ENCODE measurements around the gene ITGB7. TPM values are rescaled to one million over a fixed set of nuclear protein-coding genes. Genes with fewer than 3 reads are reported as not detected.
A peak's percentile ranks its signal among the peaks of the same experiment; 100 is the strongest.
"Not testable (repeated sequence)": the region's sequence is repeated elsewhere in the genome, so short reads cannot be mapped to it uniquely, and the experiment has no call there.

The ITGB7 gene
- total RNA-seq, 2 experiments from 2014 or later = 32.3 to 32.5 TPM

DNA sequence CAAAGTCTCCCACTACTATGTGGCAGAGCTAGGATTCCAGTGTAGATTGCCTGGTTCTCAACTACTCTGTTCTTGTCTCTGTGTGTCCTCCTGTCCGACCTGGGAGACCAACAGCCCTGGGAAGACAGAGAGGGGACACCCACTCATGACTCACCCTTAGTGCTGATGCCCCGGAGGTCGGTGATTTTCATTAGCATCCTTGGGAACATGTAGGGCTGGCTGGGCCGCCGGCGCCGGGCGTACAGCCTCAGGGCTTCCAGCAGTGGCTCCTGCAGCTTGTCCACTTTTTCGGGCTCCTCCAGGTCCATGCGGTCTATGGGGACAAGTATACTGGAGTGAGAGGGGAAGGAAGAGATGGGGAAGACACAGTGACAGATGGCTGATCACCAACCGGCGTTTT is 5.9 kb upstream of the ITGB7 start:
- Mint-ChIP-seq H3K4me1 (ENCODE audit: low read depth) (peaks cover 42% of the 10 kb centered on the region), H3K27me3 (ENCODE audit: low read depth) (no peaks in the 10 kb centered on the region), H3K36me3 (ENCODE audit: low read depth) (no peaks in the 10 kb centered on the region), H3K9me3 (no peaks in the 10 kb centered on the region), H3K4me3 (no peak overlapping the region), H3K27ac (no peak overlapping the region)
- CTCF ChIA-PET = interaction anchor here (0.7 to 11.3 kb wide), 19 partner anchors 9 to 199 kb away, joined by 3 to 178 read pairs (median 12); partner anchors contain the start of genes AAAS, CSAD, ESPL1 and MYG1
- no peak for DNase-seq
- intact Hi-C loops (cut with micrococcal nuclease) = loop anchor here (1.0 to 2.0 kb wide), 6 partner anchors 38 to 132 kb away; partner anchors contain the start of gene ESPL1

DNA sequence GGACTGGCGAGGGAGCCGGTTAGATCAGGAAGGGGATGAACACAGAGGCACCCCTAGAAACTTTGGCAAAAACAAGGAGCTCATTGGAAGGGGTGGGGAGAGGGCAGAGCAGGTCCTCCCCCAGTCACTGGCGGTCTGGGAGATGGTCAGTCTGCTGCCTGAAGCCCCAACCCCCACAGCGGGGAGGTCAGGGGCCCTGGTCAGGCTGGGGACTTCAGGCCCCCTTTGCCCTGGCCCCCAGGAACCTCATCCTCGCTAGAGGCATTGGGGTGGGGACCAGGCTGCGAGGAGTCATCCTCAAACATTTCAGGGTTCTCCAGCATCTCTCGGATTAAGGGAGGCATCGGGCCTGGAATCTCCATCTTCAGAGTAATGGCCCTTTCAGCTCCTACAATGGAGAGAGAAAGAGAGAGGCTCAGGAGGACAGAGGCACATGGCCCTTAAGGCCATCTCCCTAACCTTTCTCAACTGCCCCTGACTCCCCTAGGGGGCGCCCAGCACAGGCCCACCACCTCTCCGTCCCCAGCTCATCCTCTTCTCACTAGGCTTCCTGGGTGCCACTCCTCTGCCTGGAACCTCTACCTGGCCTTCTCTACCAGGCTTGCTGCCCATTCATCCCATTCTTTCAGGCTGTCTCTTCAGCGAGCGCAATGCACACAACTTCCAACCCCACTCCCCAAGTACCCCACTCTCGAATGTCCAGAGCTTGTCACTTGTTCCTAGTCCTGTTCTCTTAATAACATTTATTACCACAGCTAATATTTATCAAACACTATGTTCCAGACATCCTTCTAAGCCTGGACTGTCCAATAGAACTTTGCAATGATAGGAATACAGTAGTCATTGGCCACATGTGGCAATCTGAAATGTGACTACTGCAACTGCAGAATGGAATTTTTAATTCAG is 4.7 kb upstream of the ITGB7 start:
- Mint-ChIP-seq H3K9me3 (no peaks in the 10 kb centered on the region), H3K4me3 (no peak overlapping the region), H3K36me3 (ENCODE audit: low read depth) (no peaks in the 10 kb centered on the region), H3K27me3 (ENCODE audit: low read depth) (no peaks in the 10 kb centered on the region), H3K27ac (no peak overlapping the region), H3K4me1 (ENCODE audit: low read depth) (peaks cover 40% of the 10 kb centered on the region)
- no peak for DNase-seq
- intact Hi-C loops (cut with micrococcal nuclease) = loop anchor here (2.0 kb wide), 1 partner anchor 53 kb away; no protein-coding TSS in a partner anchor
- CTCF ChIA-PET = interaction anchor here (0.8 to 11.3 kb wide), 19 partner anchors 8 to 150 kb away, joined by 3 to 178 read pairs (median 11); partner anchors contain the start of genes AAAS, CSAD, ESPL1 and MYG1

DNA sequence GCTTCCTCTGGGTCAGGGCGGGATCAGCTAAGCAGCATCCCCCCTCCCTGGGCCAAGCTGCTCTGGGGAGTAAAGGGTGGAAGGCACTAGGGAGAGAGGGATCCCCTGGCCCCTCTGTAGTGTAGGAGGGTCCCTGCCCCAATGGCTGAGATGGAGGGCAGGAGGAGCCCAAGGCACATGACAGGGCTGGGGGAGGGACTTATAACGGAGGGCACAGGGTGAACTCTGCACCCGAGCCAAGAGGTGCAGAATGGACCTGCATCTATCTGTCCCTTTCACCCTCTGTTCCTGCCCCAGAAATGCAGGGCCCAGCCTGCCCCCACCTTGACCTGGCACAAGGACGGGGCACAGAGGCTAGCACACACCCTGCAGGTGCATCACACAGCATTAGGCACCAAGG is 3.8 kb upstream of the ITGB7 start:
- peaks cover 42% of the 10 kb centered on the region for H3K4me1 Mint-ChIP-seq (ENCODE audit: low read depth)
- DNase-seq = no peak
- no peak overlapping the region for H3K4me3 Mint-ChIP-seq
- CTCF ChIA-PET = interaction anchor here (0.9 to 11.3 kb wide), 14 partner anchors 7 to 151 kb away, joined by 3 to 178 read pairs (median 25); partner anchors contain the start of genes AAAS and ESPL1
- intact Hi-C loops (cut with micrococcal nuclease) = no loop called here
- no peak overlapping the region for H3K27ac Mint-ChIP-seq
- H3K27me3 Mint-ChIP-seq (ENCODE audit: low read depth) = no peaks in the 10 kb centered on the region
- no peaks in the 10 kb centered on the region for H3K36me3 Mint-ChIP-seq (ENCODE audit: low read depth)
- no peaks in the 10 kb centered on the region for H3K9me3 Mint-ChIP-seq

DNA sequence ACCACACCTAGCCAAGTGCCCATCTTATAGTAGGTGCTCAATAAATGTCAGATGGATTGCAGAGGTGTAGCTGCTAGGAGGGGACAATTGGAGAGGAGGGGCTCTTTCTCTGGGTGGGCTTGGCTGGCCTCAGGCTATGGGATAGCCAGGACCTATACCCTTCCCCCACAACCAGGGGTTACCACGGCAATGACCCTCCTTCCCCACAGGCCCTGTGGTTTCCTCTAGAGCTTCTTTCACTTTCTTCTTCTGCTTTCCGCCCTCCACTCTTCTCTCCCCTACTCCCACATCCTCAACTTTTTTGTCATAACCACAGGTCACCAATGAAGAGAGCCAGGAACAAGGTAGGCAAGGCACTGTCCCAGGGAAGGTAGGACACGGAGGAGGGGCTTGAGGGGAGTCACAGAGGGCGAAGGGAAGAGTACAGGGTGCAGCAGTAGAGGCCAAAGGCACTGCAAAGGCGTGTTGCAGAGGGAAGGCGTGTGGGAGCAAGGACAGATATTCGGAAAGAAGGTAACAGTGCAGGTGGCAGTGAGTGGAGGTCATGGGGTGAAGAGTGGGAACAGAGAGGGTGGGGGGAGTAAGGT is 1.9 kb upstream of the ITGB7 start:
- DNase-seq = peak; percentile 48
- peaks cover 58% of the 10 kb centered on the region for H3K4me1 Mint-ChIP-seq (ENCODE audit: low read depth)
- H3K27ac Mint-ChIP-seq = peak overlapping the region; percentile 81
- no peaks in the 10 kb centered on the region for H3K27me3 Mint-ChIP-seq (ENCODE audit: low read depth)
- no peaks in the 10 kb centered on the region for H3K9me3 Mint-ChIP-seq
- CTCF ChIA-PET = interaction anchor here (0.6 to 11.3 kb wide), 19 partner anchors 9 to 289 kb away, joined by 3 to 178 read pairs (median 4); partner anchors contain the start of genes AAAS, CSAD, ESPL1 and ZNF740
- intact Hi-C loops (cut with micrococcal nuclease) = loop anchor here (2.0 to 10.0 kb wide), 4 partner anchors 86 to 1073 kb away; partner anchors contain the start of genes CBX5, HNRNPA1, PFDN5 and TARBP2
- peak overlapping the region; percentile 70 for H3K4me3 Mint-ChIP-seq
- no peaks in the 10 kb centered on the region for H3K36me3 Mint-ChIP-seq (ENCODE audit: low read depth)

DNA sequence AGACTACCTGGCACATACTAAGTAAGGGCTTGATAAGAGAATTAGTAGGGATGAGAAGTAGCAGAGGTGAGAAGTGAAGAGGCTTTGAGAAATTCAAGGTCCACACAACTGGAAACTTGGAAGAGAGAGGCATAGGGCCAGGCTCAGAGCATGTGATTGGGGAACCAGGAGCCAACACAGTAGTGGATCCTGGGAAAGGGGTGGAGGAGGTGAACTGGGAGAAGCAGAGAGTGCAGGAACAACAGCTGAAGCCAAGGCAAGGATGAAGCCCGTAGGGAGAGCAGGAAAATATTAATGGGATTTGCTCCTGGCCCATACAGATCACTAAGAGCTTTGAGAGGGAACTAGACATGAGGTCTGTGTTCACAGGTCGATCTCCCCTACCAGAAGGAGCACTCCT is 1.4 kb upstream of the ITGB7 start:
- peak overlapping the region; percentile 5 for H3K4me3 Mint-ChIP-seq
- DNase-seq = no peak
- peak overlapping the region; percentile 81 for H3K27ac Mint-ChIP-seq
- H3K9me3 Mint-ChIP-seq = no peaks in the 10 kb centered on the region
- H3K36me3 Mint-ChIP-seq (ENCODE audit: low read depth) = no peaks in the 10 kb centered on the region
- no peaks in the 10 kb centered on the region for H3K27me3 Mint-ChIP-seq (ENCODE audit: low read depth)
- peaks cover 60% of the 10 kb centered on the region for H3K4me1 Mint-ChIP-seq (ENCODE audit: low read depth)
- intact Hi-C loops (cut with micrococcal nuclease) = loop anchor here (2.0 to 10.0 kb wide), 4 partner anchors 86 to 1074 kb away; partner anchors contain the start of genes CBX5, HNRNPA1, PFDN5 and TARBP2
- CTCF ChIA-PET = interaction anchor here (0.6 to 11.3 kb wide), 17 partner anchors 10 to 290 kb away, joined by 3 to 175 read pairs (median 4); partner anchors contain the start of genes AAAS, CSAD, ESPL1 and PFDN5

DNA sequence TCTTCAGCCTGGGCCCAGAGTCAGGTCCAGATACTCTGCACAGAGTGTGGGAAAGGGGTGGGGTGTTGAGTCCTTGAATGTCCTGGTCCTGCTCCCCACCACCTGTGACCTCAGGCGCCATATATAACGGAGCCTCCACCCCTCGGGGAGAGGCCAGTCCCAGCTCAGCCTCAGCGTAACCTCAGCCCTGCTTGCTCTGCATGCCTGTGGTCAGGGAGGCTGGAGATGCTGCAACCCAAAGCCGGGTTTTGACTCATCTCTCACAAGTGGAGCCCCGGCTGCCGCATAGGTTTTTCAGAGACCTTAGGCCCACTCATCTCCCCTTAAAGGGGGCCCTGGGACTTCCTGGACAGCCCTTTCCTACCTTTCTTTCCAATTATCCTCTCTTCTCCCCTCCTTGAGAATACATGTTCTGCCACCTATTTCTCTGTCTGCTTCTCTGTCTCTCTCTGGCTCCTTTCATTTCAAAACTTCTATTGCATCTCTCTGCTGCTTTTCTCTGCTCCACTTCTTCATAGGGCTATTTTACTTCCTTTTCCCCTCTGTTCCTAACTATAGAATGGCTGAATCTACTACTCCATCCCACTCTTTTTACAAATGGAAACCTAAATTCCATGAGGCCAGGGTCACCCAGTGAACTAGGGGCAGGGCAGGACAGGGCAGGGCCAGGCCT is 1.2 kb downstream of the ITGB7 start:
- Mint-ChIP-seq H3K4me3 (peak overlapping the region; percentile 65), H3K27me3 (ENCODE audit: low read depth) (no peaks in the 10 kb centered on the region), H3K9me3 (no peaks in the 10 kb centered on the region), H3K36me3 (ENCODE audit: low read depth) (peaks cover 6% of the 10 kb centered on the region), H3K4me1 (ENCODE audit: low read depth) (peaks cover 75% of the 10 kb centered on the region), H3K27ac (peak overlapping the region; percentile 79)
- CTCF ChIA-PET = interaction anchor here (0.6 to 4.3 kb wide), 4 partner anchors 7 to 1119 kb away, joined by 3 to 30 read pairs (median 3); partner anchors contain the start of gene COPZ1
- DNase-seq = peak; percentile 88
- intact Hi-C loops (cut with micrococcal nuclease) = loop anchor here (1.0 to 10.0 kb wide), 4 partner anchors 26 to 1076 kb away; partner anchors contain the start of genes CBX5, CSAD, HNRNPA1 and TARBP2

DNA sequence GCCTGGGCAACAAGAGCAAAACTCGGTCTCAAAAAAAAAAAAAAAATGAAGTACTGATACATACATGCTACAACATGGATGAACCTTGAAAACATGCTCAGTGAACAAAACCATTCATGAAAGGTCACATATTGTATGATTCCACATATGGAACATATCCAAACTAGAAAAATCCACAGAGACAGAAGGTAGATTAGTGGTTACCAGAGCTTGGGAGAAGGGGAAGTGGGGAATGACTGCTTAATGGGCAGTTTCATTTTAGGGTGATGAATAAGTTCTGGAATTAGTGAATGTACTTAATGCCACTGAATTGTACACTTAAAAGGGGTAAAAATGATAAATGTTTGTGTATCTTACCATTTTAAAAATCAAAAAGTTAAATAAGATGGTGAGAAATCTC is 2.7 kb downstream of the ITGB7 start:
- Mint-ChIP-seq H3K4me3 (no peak overlapping the region), H3K4me1 (ENCODE audit: low read depth) (peaks cover 87% of the 10 kb centered on the region), H3K27ac (no peak overlapping the region), H3K9me3 (no peaks in the 10 kb centered on the region), H3K36me3 (ENCODE audit: low read depth) (peaks cover 10% of the 10 kb centered on the region), H3K27me3 (ENCODE audit: low read depth) (no peaks in the 10 kb centered on the region)
- no peak for DNase-seq
- CTCF ChIA-PET = interaction anchor here (1.4 to 4.3 kb wide), 2 partner anchors 9 to 17 kb away, joined by 11 to 30 read pairs; no protein-coding TSS in a partner anchor
- intact Hi-C loops (cut with micrococcal nuclease) = loop anchor here (10.0 kb wide), 1 partner anchor 210 kb away; no protein-coding TSS in a partner anchor

DNA sequence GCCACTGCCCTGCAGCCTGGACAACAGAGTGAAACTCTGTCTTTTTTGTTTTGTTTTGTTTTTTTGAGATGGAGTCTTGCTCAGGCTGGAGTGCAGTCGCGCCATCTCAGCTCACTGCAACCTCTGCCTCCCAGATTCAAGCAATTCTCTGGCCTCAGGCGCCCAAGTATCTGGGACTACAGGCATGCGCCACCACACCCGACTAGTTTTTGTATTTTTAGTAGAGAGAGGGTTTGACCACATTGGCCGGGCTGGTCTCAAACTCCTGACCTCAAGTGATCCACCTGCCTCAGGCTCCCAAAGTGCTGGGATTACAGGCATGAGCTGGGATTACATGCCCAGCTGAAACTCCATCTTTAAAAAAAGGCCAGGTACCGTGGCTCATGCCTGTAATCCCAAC is 4.7 kb downstream of the ITGB7 start:
- intact Hi-C loops (cut with micrococcal nuclease) = loop anchor here (10.0 kb wide), 1 partner anchor 212 kb away; no protein-coding TSS in a partner anchor
- Mint-ChIP-seq H3K36me3 (ENCODE audit: low read depth) (peaks cover 15% of the 10 kb centered on the region), H3K4me1 (ENCODE audit: low read depth) (peaks cover 84% of the 10 kb centered on the region)
- DNase-seq; H3K4me3 Mint-ChIP-seq; H3K9me3 Mint-ChIP-seq; H3K27ac Mint-ChIP-seq; H3K27me3 Mint-ChIP-seq (ENCODE audit: low read depth): not testable (repeated sequence)
- CTCF ChIA-PET = interaction anchor here (0.6 to 4.3 kb wide), 7 partner anchors 11 to 143 kb away, joined by 3 to 30 read pairs (median 3); no protein-coding TSS in a partner anchor

DNA sequence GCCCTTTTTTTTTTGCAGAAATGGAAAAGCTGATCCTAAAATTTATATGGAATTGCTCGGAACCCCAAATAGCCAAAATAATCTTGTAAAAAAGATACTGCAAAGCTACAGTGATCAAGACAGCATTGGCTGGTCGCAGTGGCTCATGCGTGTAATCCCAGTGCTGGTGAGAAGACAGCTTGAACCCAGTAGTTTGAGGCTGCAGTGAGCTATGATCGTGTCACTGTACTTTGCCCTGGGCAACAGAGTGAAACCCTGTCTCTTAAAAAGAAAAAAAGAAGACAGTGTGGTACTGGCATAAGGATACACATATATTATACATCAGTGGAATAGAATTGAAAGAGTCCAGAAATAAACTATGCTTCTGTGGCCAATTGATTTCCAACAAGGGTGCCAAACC is 5.4 kb downstream of the ITGB7 start:
- H3K4me1 Mint-ChIP-seq (ENCODE audit: low read depth) = peaks cover 84% of the 10 kb centered on the region
- no peak overlapping the region for H3K4me3 Mint-ChIP-seq
- intact Hi-C loops (cut with micrococcal nuclease) = loop anchor here (10.0 kb wide), 1 partner anchor 213 kb away; no protein-coding TSS in a partner anchor
- CTCF ChIA-PET = interaction anchor here (0.6 to 4.3 kb wide), 7 partner anchors 11 to 143 kb away, joined by 3 to 30 read pairs (median 4); no protein-coding TSS in a partner anchor
- peak overlapping the region; percentile 62 for H3K27ac Mint-ChIP-seq
- H3K9me3 Mint-ChIP-seq = no peaks in the 10 kb centered on the region
- H3K36me3 Mint-ChIP-seq (ENCODE audit: low read depth) = peaks cover 17% of the 10 kb centered on the region
- H3K27me3 Mint-ChIP-seq (ENCODE audit: low read depth) = no peaks in the 10 kb centered on the region
- DNase-seq = no peak

DNA sequence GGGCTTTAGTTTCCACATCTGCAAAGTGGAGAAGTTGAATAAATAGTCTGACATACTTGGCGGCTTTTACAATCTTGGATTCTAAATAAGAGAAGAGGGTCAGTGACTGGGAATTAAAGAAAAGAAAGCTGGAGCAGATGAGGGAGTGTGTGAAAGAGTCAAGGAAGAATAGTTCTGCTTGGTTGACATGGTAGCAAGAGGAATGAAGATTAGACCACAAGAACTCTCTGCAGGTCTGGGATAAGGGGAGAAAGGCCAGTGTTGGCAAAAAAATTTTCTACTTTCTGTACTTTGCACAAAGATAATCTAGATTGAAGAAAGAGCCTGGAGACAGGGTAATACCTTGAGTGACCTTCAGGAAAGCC is 5.9 kb downstream of the ITGB7 start:
- Mint-ChIP-seq H3K4me1 (ENCODE audit: low read depth) (peaks cover 79% of the 10 kb centered on the region), H3K9me3 (no peaks in the 10 kb centered on the region), H3K27me3 (ENCODE audit: low read depth) (no peaks in the 10 kb centered on the region), H3K36me3 (ENCODE audit: low read depth) (peaks cover 18% of the 10 kb centered on the region), H3K4me3 (peak overlapping the region; percentile 45), H3K27ac (peak overlapping the region; percentile 90)
- DNase-seq = no peak
- CTCF ChIA-PET = interaction anchor here (0.6 to 6.8 kb wide), 9 partner anchors 10 to 136 kb away, joined by 3 to 65 read pairs (median 4); no protein-coding TSS in a partner anchor
- intact Hi-C loops (cut with micrococcal nuclease) = loop anchor here (10.0 kb wide), 1 partner anchor 214 kb away; no protein-coding TSS in a partner anchor
